ENCODE data around the gene COLEC11.
"Not testable (repeated sequence)": the region's sequence is repeated elsewhere in the genome, so short reads cannot be mapped to it uniquely, and the experiment has no call there.

Gene COLEC11

DNA sequence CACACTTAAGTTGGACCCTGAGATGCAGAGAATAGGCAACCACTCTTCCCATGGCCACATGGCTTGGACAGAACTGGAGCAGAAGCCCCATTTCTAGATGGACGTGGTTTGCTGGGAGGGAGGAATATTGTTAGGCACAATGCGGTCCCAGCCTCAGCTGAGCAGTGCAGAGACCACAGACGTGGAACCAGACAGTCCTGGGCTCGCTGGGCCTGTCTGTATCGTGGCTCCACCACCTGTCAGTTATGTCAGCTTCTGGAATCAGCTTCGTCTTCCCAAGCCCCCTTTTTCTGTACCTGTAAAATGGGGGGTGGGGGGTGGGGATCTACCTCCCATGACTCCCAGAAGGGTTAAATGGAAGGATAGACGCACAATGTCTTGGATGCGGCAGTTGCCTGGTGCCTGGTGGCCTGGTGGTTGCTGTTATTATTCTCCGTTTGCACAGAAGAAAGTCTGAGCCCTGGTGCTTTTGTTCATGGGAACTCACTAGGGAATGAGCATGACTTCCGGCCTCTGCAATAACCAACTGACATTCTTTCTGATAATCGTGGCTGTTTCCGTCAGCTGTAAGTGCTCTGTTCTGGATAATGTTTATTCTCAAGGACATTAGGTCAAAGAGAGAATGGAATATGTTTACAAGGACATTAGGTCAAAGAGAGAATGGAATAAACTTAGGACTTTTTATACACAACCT, 31.4 kb downstream of the COLEC11 start:
- DNase-seq: no peak

DNA sequence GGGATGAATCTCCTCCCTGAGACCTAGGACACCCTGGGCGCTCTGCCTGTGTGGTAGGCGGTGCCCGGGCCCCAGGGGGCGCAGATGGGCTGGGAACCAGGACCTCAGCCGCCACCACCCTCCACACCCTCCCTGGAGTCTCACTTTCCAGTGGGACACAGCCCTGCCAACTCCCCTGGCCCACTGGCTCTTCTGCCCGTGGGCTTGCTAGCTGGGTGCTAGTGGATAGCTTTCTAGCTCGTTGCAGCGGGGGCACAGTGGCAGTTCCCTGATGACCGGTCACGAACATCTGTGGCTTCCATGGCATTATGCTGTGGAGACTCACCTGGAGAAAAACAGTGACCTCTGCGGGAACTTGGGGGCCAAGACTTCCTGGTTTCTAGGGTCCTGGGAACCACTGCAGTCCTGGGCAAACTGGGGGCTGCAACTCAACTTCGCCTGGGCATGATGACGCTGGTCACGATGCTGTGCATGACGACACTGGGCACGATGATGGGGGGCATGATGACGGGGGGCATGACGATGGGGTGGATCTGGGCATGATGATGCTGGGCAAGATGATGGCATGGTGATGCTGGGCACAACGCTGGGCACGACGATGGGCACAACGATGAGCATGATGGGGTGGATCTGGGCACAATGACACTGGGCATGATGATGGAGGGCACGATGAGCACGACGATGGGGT, 32.0 kb downstream of the COLEC11 start:
- DNase-seq: no peak

DNA sequence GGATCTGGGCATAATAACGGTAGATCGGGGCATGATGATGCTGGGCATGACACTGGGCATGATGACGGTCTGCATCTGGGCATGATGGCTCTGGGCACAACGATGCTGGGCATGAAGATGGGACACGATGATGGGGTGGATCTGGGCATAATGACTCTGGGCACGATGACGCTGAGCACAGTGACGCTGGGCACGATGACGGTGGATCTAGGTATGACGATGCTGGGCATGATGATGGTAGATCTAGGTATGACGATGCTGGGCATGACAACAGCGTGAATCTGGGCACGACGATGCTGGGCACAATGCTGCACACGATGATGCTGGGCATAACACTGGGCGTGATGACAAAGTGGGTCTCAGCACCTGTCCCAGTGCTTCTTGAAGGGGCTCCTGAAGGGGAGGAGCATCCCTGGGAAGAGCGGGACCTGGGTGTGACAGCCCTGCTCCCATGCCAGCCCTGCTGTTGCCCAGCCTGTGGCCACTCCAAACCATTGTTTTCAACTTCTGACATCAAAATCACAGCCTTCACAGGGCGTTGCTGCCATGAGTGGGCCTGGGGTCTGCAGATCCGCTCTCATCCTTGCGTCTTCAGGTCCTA, 32.7 kb downstream of the COLEC11 start:
- no peak for DNase-seq

DNA sequence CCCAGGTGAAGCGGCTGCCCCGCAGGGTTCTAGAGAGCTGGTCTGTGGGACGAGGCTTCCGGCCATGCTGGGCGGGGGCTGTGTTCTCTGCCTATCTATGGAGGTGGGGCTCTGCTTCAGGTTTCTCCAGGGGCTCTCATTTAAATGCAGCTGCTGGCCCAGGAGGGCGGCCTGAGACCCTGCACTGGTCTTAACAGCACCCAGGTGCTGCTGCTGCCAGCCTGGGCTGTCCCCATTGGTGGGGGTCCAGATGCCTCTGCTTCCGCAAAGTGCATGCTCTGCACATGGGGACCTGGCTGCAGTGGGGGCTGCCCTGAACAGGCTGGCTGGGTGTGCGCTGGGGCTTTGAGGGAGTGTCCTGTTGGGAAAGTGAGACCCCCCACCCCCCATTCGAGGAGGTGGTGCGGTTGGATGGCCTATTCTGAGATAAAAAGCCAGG, 33.3 kb downstream of the COLEC11 start:
- no peak for DNase-seq

DNA sequence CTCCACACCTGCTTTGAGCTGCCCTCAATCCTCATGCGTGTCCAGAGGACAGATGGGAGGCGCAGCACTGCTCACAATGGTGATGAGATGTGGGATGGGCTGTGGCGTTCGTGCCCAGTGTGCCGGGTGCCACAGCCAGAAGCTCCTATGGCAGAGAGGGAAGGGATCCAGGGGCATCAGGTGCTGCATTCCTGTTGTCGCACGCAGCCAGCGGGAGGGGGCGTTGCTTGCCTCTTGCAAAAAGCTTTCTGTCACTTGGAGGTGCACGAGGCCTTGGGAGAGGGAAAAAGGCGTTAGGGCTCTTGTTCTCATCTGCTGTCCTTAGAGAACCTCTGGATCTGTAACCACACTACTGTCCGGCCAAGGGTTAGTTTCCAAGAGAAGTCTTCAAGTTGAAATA, 33.9 kb downstream of the COLEC11 start:
- no peak for DNase-seq

DNA sequence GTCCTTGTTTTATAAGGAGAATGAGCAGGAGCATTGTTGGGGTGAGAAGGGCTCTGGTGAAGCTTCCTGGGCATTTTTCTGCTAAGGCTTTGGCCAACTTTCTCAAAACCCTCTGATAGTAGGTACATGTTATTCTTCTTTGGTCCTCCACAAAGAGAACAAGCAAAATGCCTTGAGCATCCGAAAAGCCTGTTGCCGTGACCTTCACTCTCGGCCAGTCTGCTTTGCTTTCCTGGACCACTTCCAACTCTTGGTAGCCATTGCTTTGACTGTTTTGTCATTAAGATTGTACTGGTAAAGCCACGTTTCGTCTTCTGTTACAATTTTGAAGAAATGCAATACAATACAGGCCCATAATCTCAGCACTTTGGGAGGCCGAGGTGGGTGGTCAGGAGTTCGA, 35.7 kb downstream of the COLEC11 start:
- DNase-seq: no peak

DNA sequence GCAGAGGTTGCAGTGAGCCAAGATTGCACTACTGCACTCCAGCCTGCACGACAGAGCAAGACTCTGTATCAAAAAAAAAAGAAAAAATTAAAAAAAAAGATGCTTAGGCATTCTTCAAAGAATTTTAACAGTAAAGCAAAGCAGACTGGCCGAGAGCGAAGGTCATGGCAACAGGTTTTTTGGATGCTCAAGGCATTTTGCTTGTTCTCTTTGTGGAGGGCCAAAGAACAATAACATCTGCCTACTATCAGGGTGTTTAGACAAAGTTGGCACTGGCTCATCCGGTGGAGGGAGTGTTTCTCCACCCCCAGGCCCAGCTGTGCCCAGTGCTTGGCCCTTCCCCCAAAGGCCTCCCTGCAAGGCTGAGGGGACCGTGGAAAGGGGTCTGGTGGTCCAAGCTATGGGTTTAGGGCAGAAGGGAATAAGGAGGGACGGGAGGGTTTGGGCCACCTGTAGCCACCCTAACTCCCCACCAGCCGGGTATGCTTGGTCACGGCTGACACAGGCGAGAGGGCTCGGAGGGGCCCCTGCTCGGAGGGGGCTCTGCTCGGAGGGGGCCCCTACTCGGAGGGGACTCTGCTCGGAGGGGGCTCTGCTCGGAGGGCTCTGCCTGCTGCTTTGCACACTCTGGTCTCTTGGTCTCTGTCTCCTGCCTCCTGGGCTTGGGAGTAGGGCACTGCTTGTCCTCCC, 36.4 kb downstream of the COLEC11 start:
- DNase-seq: no peak

DNA sequence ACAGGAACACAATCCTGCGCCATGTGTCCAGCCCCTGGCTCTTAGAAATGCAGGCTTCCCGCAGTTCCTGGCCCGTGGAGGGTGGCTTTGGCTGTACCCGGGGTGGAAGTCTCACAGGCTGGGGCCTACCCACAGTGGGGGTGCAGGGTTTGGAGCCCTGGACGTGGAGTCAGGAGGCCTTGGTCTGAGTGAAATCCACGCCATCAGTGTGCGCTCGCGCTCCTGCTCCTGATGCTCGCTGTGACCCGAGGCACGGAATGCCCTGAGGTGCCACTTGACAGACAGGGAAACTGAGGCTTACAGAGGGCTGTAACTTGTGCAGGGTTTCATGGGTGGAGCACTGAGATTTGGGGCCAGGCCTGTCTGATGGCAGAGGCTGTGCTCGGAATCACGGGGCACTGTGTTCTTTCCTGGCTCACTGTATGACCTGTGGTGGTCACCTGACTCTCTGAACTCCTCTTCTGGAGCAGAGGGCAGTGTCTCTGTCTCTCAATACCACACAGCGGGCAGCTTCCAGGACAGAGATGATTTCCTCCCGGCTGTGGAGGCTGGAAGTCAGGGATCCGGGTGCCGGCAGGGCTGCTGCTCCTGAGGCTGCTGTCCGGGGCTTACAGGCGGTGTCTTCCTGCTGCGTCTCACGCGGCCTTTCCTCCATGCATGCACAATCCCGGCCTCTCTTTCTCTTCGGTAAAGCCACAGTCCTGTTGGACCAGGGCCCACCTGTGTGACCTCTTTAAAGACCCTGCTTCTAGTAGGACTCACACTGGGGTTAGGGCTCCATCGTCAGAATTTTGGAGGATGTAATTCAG, 37.1 kb downstream of the COLEC11 start:
- no peak for DNase-seq

DNA sequence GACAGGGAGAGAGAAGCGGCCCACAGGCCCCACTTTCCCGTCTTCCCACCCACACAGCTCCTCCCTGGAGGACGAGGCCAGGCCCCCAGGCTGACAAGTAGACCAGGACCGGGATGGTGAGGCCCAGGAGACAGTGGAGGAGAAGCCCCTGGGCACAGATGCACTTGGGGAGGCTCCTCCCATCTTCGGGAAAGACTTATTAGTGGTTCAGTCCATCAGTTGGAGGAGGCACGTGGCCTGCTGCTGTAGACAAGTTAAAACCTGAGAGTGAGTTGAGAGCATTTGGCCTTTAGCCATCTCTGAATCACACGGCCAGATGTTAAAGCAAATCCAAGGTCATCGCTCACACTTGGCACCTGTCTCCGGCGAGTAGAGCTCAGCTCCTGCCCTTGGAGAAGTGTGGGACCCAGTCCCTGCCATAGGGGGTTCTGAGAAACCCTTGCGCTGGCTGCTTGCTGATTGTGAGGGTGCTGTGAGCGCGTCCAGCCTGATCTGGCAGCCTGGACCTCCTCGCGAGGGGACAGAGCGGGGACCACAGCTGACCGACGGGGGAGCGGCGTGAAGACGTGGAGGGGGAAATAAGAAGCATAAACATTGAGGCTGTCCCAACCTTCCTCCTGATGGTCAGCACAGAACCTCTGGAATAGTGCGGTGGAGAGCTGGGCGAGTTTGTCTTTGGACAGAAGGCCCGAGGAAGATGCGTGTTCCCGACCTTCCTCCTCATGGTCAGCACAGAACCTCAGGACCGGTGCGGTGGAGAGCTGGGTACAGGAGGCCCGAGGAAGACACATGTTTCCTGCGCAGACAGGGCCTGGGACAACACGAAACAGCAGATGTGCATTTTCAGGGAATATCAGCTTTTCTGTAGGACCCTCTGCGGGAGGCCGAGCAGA, 38.4 kb downstream of the COLEC11 start:
- peak; percentile 24 for DNase-seq

DNA sequence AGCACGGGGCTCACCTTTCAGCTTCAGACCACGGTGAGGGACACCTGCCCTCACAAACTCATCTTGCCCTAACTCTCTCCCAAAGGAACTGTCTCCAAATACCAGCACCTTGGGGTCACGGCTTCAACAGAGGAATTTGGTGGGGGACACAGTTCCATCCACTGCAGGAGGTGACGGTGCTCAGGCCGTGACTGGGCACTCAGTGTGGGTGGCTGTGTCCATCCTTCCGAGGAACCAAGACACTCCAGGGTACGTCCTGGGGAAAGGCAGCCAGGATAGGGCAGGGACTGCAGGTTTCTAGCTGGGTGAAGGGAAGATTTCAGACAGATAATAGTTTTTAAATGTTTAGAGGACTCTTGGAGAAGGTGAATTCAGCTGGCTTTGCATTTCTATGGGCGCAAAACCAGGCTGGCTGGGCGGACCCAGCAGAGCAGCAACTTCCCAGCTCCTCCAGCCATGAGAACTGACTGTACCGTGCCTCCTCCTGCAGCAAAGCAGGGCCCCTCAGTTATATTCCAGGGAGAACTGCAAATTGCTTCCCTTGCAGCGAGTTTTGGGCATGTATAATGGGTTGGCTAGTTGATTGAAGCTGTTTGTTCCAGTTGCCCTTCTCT, 39.2 kb downstream of the COLEC11 start:
- DNase-seq: no peak

DNA sequence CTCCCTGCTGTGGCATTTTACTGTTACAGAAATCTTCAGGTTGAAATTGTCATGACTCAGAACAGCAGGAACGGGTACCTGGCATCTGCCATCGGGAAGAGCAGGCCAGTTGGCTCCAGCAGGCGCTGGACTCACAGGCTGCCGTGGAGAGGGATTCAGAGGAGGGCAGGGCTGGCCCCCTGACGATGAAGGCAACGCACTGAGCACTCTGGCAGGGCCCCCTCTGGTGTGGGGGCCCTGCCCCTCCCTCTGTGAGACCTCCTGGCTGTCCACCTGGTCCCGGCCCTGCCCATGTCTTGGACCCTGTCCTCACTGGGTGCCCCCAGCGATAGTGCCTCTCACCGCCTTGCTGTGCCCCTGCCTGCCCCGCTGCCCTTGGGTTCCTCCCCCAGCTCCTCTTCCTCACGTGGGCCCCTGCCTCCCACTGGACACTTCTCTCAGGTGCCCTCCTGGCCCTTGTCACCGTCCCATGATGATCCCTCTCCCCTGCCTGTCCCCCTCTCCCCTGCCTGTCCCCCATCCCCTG, 39.7 kb downstream of the COLEC11 start:
- DNase-seq: no peak

DNA sequence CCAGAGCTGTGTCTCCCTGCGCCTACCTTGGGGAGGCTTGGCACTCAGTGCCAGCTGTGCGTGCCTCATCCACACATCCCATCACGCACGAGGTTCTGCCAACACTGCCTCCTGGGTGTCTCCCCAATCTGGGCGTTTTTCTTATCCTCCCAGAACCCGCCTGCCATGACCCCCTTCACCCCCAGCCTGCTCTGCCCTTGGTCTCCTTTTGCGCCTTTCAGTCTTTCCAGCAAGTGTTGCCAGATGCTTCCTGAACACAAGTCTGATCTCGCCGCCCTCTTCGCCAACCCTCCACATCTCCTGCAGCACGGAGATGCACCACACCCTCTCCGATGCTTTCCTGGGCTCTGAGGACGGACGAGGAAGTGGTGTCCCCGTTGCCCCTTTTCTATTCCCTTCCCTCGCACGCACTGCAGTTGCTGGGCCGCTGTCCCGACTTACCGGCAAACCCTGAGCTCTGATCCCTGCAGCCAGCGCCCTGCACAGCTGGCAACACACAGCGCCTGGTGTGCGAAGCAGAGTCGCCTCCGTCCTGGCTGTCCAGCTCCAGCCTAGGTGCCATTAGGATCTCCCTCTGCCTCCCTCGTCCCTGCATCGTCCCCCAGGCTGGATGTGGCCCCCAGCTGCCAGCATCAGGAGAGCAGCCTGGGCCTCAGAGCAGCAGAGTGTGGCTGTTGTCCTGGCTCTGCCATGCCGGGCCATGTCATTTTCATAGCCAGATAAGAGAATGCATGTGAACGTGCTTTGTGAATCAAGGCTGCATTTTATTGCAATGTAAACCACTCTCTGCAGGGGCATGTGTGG, 40.5 kb downstream of the COLEC11 start:
- DNase-seq: no peak

DNA sequence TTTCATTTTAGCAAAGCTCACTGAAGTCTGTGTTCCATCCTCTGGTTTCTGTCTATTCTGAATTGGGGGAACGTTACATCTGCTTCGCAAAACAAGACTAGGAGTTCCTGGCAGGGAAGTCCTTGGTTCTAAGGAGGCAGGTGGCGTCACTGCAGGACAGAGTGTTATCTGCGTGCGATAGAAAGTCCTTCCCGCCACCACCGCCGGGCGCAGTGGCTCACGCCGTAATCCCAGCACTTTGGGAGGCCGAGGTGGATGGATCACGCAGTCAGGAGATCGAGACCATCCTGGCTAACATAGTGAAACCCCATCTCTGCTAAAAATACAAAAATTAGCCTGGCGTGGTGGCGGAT, 41.0 kb downstream of the COLEC11 start:
- not testable (repeated sequence) for DNase-seq

DNA sequence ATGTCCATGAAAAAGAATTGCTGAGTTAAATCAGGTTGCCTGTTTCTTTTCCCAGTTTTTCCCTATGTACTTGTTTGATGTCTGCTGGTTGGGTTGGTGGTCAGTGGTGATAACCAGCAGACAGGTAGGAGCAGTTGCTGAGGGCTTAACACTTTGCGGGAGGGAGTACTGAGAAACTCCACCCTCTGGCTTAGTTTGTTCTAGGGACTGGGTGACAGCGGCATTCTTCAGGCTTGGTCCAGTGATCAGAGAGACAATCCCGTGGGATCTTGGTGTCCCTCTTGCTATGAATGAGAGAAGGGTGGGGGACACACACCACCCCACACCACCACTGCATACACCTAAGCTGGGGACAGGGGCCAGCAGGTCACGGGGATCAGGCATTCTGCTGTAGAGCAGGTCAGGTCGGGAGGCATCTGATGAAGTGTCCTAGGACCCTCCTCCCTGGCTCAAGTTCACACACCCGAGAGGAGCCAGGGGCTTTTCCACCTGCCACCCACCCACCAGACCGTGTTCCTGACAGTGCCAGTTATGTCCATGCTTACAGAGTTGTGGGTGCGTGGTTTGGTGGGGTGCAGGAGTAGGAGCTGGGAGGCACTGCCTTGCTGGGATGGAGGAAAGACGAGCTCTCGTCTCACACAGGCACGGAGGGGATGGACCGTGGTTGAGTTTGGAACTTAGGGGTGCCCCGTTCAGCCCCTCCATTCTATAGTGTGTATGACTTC, 41.8 kb downstream of the COLEC11 start:
- DNase-seq: no peak

DNA sequence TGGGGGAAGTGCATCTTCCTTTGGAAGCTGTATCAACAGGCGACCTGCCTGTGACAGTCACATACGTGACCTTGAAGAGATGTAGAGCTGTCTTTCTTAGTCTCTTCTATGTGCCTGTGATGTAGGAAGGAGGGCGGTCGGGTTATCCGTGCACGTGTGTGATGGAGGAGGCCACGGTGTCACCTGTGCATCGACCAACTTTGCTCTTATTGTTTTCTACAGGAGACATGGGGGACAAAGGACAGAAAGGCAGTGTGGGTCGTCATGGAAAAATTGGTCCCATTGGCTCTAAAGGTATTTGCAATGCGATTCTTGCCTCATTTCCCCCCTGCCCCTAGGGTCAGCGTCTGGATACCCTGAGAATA, 42.4 kb downstream of the COLEC11 start:
- DNase-seq: no peak

DNA sequence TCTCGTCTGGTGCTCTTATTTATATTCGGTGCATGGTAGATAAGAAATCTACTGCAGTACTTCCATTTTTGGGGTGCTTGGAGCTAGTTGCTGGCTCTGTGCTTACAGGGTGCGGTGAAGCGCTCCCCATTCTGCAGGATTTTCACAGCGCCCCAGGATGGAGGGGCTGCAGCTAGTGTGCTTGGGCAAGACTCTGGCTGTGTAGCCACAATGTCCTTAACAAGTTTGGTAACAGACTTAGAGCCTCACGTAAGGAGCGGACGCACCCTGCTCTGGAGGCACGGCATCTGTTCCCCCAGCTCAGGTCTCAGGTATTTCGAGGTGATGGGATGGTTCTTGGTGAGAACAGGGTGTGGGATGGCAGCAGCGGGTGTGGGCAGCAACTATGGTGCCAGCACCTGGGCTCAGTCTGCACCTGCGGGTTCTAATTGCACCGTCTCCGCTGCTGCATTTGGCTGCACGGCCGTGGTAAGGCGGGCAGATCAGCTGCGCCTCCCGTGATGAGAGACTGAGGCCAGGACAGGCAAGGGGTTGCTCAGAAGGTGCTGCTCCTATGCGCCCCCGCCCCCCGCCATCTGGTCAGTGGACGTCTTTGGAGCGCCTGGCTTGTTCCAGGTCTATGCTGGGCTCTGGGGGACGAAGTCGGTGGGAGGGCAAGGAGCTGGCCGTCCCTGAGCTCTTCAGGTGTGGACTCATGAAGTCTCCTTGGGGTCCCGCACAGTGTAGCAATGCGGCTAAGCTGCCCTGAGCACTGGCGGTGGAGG, 43.0 kb downstream of the COLEC11 start:
- no peak for DNase-seq

DNA sequence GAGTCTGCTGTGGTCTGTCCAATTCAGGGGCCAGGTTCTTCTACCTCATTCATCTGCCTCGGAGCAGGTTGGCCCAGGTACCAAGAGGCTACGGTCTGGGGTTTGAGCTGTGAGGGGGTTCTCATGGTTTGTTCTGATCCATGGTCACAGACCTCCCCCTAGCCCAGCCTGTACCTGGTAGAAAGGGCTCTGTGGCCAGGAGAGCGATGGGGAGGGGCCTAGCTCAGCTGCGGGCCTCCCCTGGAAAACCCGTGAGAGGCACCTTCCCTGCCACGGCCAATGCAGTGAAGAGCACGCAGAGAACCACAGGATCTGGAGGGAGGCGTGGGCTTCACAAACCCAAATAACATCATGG, 43.5 kb downstream of the COLEC11 start:
- no peak for DNase-seq

DNA sequence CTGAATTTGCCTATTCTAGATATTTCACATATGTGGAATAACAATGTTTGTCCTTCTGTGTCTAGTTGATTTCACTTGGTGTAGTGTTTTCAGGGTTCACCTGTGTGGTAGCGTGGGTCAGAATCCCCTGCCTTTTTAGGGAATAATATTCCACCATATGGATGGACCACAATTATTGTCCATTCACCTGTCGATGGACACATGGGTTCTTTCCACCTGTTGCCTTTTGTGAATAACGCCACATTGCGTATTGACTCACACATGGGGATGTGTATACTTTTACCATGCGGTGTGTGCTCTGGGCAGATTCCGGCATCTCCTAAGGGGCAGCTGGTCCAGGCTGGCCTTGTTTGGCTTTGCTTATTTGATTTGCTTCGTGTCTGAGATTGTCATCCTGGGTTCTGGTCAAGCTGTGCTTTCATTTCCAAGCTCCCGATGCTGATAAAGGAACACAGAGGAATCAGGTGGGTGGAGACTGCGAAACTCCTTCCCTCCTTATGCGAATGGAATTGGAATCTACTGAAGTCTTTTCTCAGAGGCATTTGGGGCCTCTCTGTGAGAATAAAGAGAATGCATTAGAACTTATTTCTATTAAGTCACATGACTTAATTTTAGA, 44.2 kb downstream of the COLEC11 start:
- DNase-seq: no peak

DNA sequence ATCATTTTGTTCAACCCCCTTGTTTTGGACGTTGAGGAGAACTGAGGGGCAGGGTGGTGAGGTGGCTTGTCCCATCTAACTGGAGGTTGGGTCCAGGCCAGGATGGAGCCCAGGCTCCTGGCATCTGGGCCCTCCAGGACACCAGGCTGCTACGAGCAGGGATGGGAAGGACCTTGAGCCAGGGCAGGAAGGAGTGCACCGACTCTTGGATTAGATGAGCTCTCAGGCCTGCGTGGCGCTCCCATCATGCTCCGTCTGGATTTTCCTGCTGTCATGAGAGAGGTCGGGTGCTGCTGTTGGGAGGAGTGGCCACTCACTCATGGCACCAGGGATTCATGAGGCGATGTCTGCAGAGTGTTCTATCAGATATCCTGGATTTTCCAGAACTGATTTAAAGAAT, 44.7 kb downstream of the COLEC11 start:
- no peak for DNase-seq

All from NCI-H446 treated with DMSO at 0.1 percent for 48 hours (cell line).